Osteoblast (primary cell): ENCODE measurements around the gene RAC2. TPM values are rescaled to one million over a fixed set of nuclear protein-coding genes. Genes with fewer than 3 reads are reported as not detected.
A peak's percentile ranks its signal among the peaks of the same experiment; 100 is the strongest.

ENCODE experiments used
- DNase-seq: peaks from one replicate; pipeline ENCODE4 v3.0.0; 2011; ENCODE audit warnings: low spot score, mixed read lengths; ENCODE audit not compliant: insufficient read length; ENCODE audit errors: missing footprints
- H2AFZ ChIP-seq: 2 replicates; pipeline ENCODE4 v1.6.0; 2011; ENCODE audit warnings: mild to moderate bottlenecking, low read length
- H3K27ac ChIP-seq: 2 replicates; pipeline ENCODE4 v1.5.1; 2011; ENCODE audit warnings: mild to moderate bottlenecking, low read depth, low read length, moderate library complexity
- H3K27me3 ChIP-seq: 2 replicates; pipeline ENCODE4 v1.6.0; 2012; ENCODE audit warnings: mild to moderate bottlenecking, control low read depth, inconsistent platforms, low read length, moderate library complexity; ENCODE audit not compliant: insufficient read depth
- H3K36me3 ChIP-seq: 2 replicates; pipeline ENCODE4 v1.5.1; 2011; ENCODE audit warnings: mild to moderate bottlenecking, low read length, control low read depth, moderate library complexity; ENCODE audit not compliant: insufficient read depth
- H3K4me1 ChIP-seq: 2 replicates; pipeline ENCODE4 v1.5.1; 2011; ENCODE audit warnings: mild to moderate bottlenecking, low read length, control low read depth, moderate library complexity; ENCODE audit not compliant: insufficient read depth
- H3K4me2 ChIP-seq: 2 replicates; pipeline ENCODE4 v1.6.0; 2011; ENCODE audit warnings: mild to moderate bottlenecking, low read length; ENCODE audit not compliant: insufficient read depth
- H3K4me3 ChIP-seq: fragments of 200-600 bp; sonication (generic); 3 replicates; pipeline ENCODE4 v1.5.1; 2012; ENCODE audit warnings: mild to moderate bottlenecking, low read length, inconsistent platforms; ENCODE audit not compliant: insufficient read depth
- H3K79me2 ChIP-seq: 2 replicates; pipeline ENCODE4 v1.6.0; 2012; ENCODE audit warnings: mild to moderate bottlenecking, low read length, control low read depth, inconsistent platforms; ENCODE audit not compliant: insufficient read depth
- H3K9me3 ChIP-seq: 2 replicates; pipeline ENCODE4 v1.5.1; 2011; ENCODE audit warnings: low read depth, low read length, control low read depth
- H4K20me1 ChIP-seq: 2 replicates; pipeline ENCODE4 v1.6.0; 2012; ENCODE audit warnings: mild to moderate bottlenecking, low read length, control low read depth; ENCODE audit not compliant: insufficient read depth
- CTCF ChIP-seq: IDR thresholded peaks from 2 replicates; pipeline ENCODE4 v1.5.1; 2011; ENCODE audit warnings: mild to moderate bottlenecking, low read depth, low read length, moderate library complexity; ENCODE audit errors: extremely low read depth
- total RNA-seq: library from RNA; depleted of rRNA; stranded (reverse); fragments of >200 nt; gene quantifications from 2 replicates; pipeline ENCODE4 v1.2.3, GENCODE V29; 2012

The RAC2 gene
- total RNA-seq, 1 donor: 14.5 TPM

- TF ChIP-seq CTCF: no peak
- Histone ChIP-seq H3K79me2 (no peaks in the 10 kb centered on the region), H3K4me3 (no peak overlapping the region), H3K9me3 (no peaks in the 10 kb centered on the region), H4K20me1 (no peaks in the 10 kb centered on the region), H2AFZ (no peak overlapping the region), H3K4me1 (peaks cover 22% of the 10 kb centered on the region), H3K36me3 (no peaks in the 10 kb centered on the region), H3K27me3 (no peaks in the 10 kb centered on the region), H3K4me2 (no peak overlapping the region), H3K27ac (no peak overlapping the region)
- no peak for DNase-seq
Observed at GRCh38 chr22:37275622-37276021, 31.6 kb upstream of the RAC2 start.

GRCh38 chr22:37275134-37275533 is 31.1 kb upstream of the RAC2 start:
- Histone ChIP-seq H3K27me3 (no peaks in the 10 kb centered on the region), H3K9me3 (no peaks in the 10 kb centered on the region)

GRCh38 chr22:37274380-37274862 is 30.4 kb upstream of the RAC2 start:
- Histone ChIP-seq H3K4me3 (no peak overlapping the region), H4K20me1 (no peaks in the 10 kb centered on the region), H3K4me2 (no peak overlapping the region), H3K4me1 (peaks cover 22% of the 10 kb centered on the region), H3K27me3 (no peaks in the 10 kb centered on the region), H3K36me3 (no peaks in the 10 kb centered on the region), H3K79me2 (no peaks in the 10 kb centered on the region), H3K9me3 (no peaks in the 10 kb centered on the region), H2AFZ (no peak overlapping the region), H3K27ac (no peak overlapping the region)
- DNase-seq: no peak
- no peak for TF ChIP-seq CTCF

More at GRCh38 chr22:37275134-37275533, 31.1 kb upstream of the RAC2 start:
- no peaks in the 10 kb centered on the region for H4K20me1 ChIP-seq
- no peak overlapping the region for H3K4me2 ChIP-seq
- peak; percentile 80 for DNase-seq
- H3K4me3 ChIP-seq: no peak overlapping the region
- no peak for TF ChIP-seq CTCF
- H3K36me3 ChIP-seq: no peaks in the 10 kb centered on the region
- H3K27ac ChIP-seq: no peak overlapping the region
- H3K79me2 ChIP-seq: no peaks in the 10 kb centered on the region
- H3K4me1 ChIP-seq: peaks cover 22% of the 10 kb centered on the region
- no peak overlapping the region for H2AFZ ChIP-seq

- Histone ChIP-seq H3K27ac (no peak overlapping the region), H3K36me3 (no peaks in the 10 kb centered on the region), H3K27me3 (no peaks in the 10 kb centered on the region), H3K4me2 (peak overlapping the region; percentile 81), H3K4me1 (peaks cover 22% of the 10 kb centered on the region), H4K20me1 (no peaks in the 10 kb centered on the region), H3K4me3 (no peak overlapping the region), H2AFZ (no peak overlapping the region), H3K79me2 (no peaks in the 10 kb centered on the region), H3K9me3 (no peaks in the 10 kb centered on the region)
- no peak for DNase-seq
- no peak for TF ChIP-seq CTCF
Observed at GRCh38 chr22:37273846-37274225, 29.8 kb upstream of the RAC2 start.
